OCI-LY7 (cell line): ENCODE measurements around the gene QPCTL. TPM values are rescaled to one million over a fixed set of nuclear protein-coding genes. Genes with fewer than 3 reads are reported as not detected.

ENCODE experiments used
- BruUV-seq: library from RNA; stranded (reverse); fragments of 400-500 nt; replicated peaks from 2 replicates; lab custom pipeline; 2021; lab: Mats Ljungman, UMichigan
- CTCF ChIA-PET: fragments of 300-600 bp; sonication (Branson Sonifier 250); formaldehyde crosslinking; loops from one replicate; lab custom pipeline; 2022; ENCODE audit warnings: antibody characterized with exemption; ENCODE audit not compliant: unreplicated experiment; lab: Charles Lee
- POLR2A ChIA-PET: fragments of 300-600 bp; sonication (Branson Sonifier 250); formaldehyde crosslinking; loops from one replicate; lab custom pipeline; 2022; ENCODE audit warnings: antibody characterized with exemption; lab: Charles Lee
- DNase-seq: peaks from one replicate; pipeline ENCODE4 v3.0.0-alpha.2; 2015; ENCODE audit warnings: low spot score
- H2AFZ ChIP-seq: fragments of 200-600 bp; sonication (generic), shearing (Covaris generic); 2 replicates; pipeline ENCODE4 v1.6.1; 2014; ENCODE audit warnings: mild to moderate bottlenecking, antibody characterized with exemption, low read length, moderate library complexity
- H3K27ac ChIP-seq: fragments of 200-600 bp; sonication (generic); 2 replicates; pipeline ENCODE4 v1.5.1; 2014; ENCODE audit warnings: mixed run types, low read depth, mild to moderate bottlenecking, moderate library complexity, low read length, inconsistent platforms; ENCODE audit not compliant: poor library complexity, severe bottlenecking
- H3K36me3 ChIP-seq: fragments of 200-600 bp; sonication (generic); 2 replicates; pipeline ENCODE4 v1.6.1; 2014; ENCODE audit warnings: mild to moderate bottlenecking, antibody characterized with exemption, low read length, moderate library complexity, mixed read lengths; ENCODE audit not compliant: insufficient read depth
- H3K4me1 ChIP-seq: fragments of 200-600 bp; sonication (generic); 2 replicates; pipeline ENCODE4 v1.5.1; 2014; ENCODE audit warnings: mild to moderate bottlenecking, low read length; ENCODE audit not compliant: insufficient read depth, poor library complexity, severe bottlenecking
- H3K4me2 ChIP-seq: fragments of 200-600 bp; sonication (generic); 2 replicates; pipeline ENCODE4 v1.6.1; 2014; ENCODE audit warnings: mild to moderate bottlenecking, low read length
- H3K4me3 ChIP-seq: fragments of 200-600 bp; sonication (generic); 2 replicates; pipeline ENCODE4 v1.5.1; 2014; ENCODE audit warnings: mild to moderate bottlenecking, low read depth, low read length; ENCODE audit not compliant: poor library complexity, severe bottlenecking
- H3K79me2 ChIP-seq: fragments of 200-600 bp; sonication (generic); 2 replicates; pipeline ENCODE4 v1.6.1; 2016; ENCODE audit warnings: low read depth, mild to moderate bottlenecking, low read length, moderate library complexity, mixed read lengths; ENCODE audit not compliant: insufficient read depth
- H3K9me2 ChIP-seq: fragments of 200-600 bp; sonication (generic); 2 replicates; pipeline ENCODE4 v1.6.1; 2016; ENCODE audit warnings: mild to moderate bottlenecking, low read length, mixed read lengths; ENCODE audit not compliant: insufficient read depth
- H3K9me3 ChIP-seq: fragments of 200-600 bp; sonication (generic); 2 replicates; pipeline ENCODE4 v1.6.1; 2014; ENCODE audit warnings: mild to moderate bottlenecking, mixed run types, low read length, mixed read lengths
- H4K20me1 ChIP-seq: fragments of 200-600 bp; sonication (generic); 2 replicates; pipeline ENCODE4 v1.6.1; 2014; ENCODE audit warnings: mild to moderate bottlenecking, antibody characterized with exemption, low read length, moderate library complexity, mixed read lengths; ENCODE audit not compliant: insufficient read depth
- CTCF ChIP-seq: fragments of 200-600 bp; sonication (generic); conservative IDR thresholded peaks from 2 replicates; pipeline ENCODE4 v1.5.1; 2014; ENCODE audit warnings: mild to moderate bottlenecking, antibody characterized with exemption, low read length, moderate library complexity, mixed read lengths
- EZH2phosphoT487 ChIP-seq: fragments of 200-600 bp; sonication (generic); IDR thresholded peaks from 2 replicates; pipeline ENCODE4 v1.6.1; 2018; ENCODE audit warnings: low read depth, borderline replicate concordance, mild to moderate bottlenecking, mixed run types, antibody characterized with exemption, low read length, moderate library complexity, mixed read lengths
- intact Hi-C: fragments of 100-400 bp; cut with micrococcal nuclease; formaldehyde crosslinking; loops from one replicate; pipeline ENCODE4 v1.10.0; 2022; ENCODE audit not compliant: unreplicated experiment
- total RNA-seq, 2 experiments: library from RNA; depleted of rRNA in 1 of 2; stranded (reverse); fragments of >200 nt in 1 of 2; shearing (Covaris generic) in 1 of 2; gene quantifications; 2 replicates each; pipeline ENCODE4 v1.2.3, GENCODE V29; 2014 to 2022

The QPCTL gene
- total RNA-seq, 2 experiments from 2014 or later: 24.8 to 26.3 TPM

GRCh38 chr19:45664575-45664974 lies 27.9 kb upstream of the QPCTL start:
- no peak for DNase-seq
- CTCF ChIA-PET: interaction anchor here (0.6 kb wide), 1 partner anchor 19 kb away, joined by 4 read pairs; no protein-coding TSS in a partner anchor
- Histone ChIP-seq H3K9me2 (no peaks in the 10 kb centered on the region), H3K4me1 (peaks cover 42% of the 10 kb centered on the region), H3K27ac (no peak overlapping the region), H3K79me2 (no peaks in the 10 kb centered on the region), H3K9me3 (no peaks in the 10 kb centered on the region), H4K20me1 (no peaks in the 10 kb centered on the region), H3K4me3 (no peak overlapping the region), H2AFZ (no peak overlapping the region), H3K4me2 (no peak overlapping the region), H3K36me3 (no peaks in the 10 kb centered on the region)
- POLR2A ChIA-PET: interaction anchor here (0.7 kb wide), 1 partner anchor 114 kb away, joined by 6 read pairs; no protein-coding TSS in a partner anchor
- intact Hi-C loops: no loop called here
- no TSS peak for BruUV-seq
- TF ChIP-seq EZH2phosphoT487: no peak
- no peak for TF ChIP-seq CTCF

GRCh38 chr19:45667620-45668341 lies 24.7 kb upstream of the QPCTL start, which contains the start of gene GIPR:
TSS of gene GIPR (plus strand) at chr19:45668221. CDS start at chr19:45669521, 1,300 bp downstream.
- ChIA-PET POLR2A (interaction anchor here (0.6 to 2.5 kb wide), 3 partner anchors 13 to 69 kb away, joined by 3 to 8 read pairs (median 4); no protein-coding TSS in a partner anchor), CTCF (interaction anchor here (0.6 to 1.6 kb wide), 3 partner anchors 25 to 85 kb away, joined by 3 to 5 read pairs (median 4); partner anchors contain the start of gene QPCTL)
- intact Hi-C loops: no loop called here
- Histone ChIP-seq H3K79me2 (no peaks in the 10 kb centered on the region), H3K4me2 (peak within 1 kb of the TSS; percentile 73), H3K9me3 (no peaks in the 10 kb centered on the region), H3K4me1 (peaks cover 54% of the 10 kb centered on the region), H3K4me3 (peak within 1 kb of the TSS; percentile 70), H3K36me3 (no peaks in the 10 kb centered on the region), H3K9me2 (no peaks in the 10 kb centered on the region), H4K20me1 (no peaks in the 10 kb centered on the region), H2AFZ (peak within 1 kb of the TSS; percentile 77), H3K27ac (peak within 1 kb of the TSS; percentile 46)
- DNase-seq: peak; percentile 76
- no peak for TF ChIP-seq CTCF
- no peak for TF ChIP-seq EZH2phosphoT487
- BruUV-seq: no TSS peak
